A549 (cell line): ENCODE data around the gene ATP1A2. TPM values are rescaled to one million over a fixed set of nuclear protein-coding genes. Genes with fewer than 3 reads are reported as not detected.

Source experiments
- ATAC-seq, 2 experiments: fragments of 200-7000 bp in 1 of 2; fragments of >200 bp in 1 of 2; cut with Nextera tagmentation in 1 of 2; cut with Tn5 transposase in 1 of 2; 3 replicates each; pipeline versions ENCODE4 v1.8.0 to v1.9.1; 2018 to 2020; ENCODE audit warnings: mild to moderate bottlenecking in 1 of 2, moderate library complexity in 1 of 2
- CTCF ChIA-PET: fragments of 300-600 bp; sonication (Branson Sonifier 250); formaldehyde crosslinking; extraction: SDS; loops from one replicate; lab custom pipeline; 2021; ENCODE audit warnings: antibody characterized with exemption, inconsistent platforms; lab: Yijun Ruan, JAX
- POLR2A ChIA-PET: fragments of 350-600 bp; formaldehyde crosslinking; extraction: SDS; loops from one replicate; lab custom pipeline; 2021; ENCODE audit warnings: antibody characterized with exemption, inconsistent platforms; lab: Yijun Ruan, JAX
- DNase-seq, 2 experiments: peaks; one replicate each; pipeline versions ENCODE4 v3.0.0 to v3.0.0-alpha.2; 2011 to 2016; ENCODE audit warnings: low read depth in 1 of 2, low spot score in 1 of 2
- FAIRE-seq: peaks from 2 replicates; lab custom pipeline; 2011; peaks lifted over from hg19 to GRCh38; lab: Jason Lieb, UNC
- H3K27ac ChIP-seq, 2 experiments: fragments of >200 bp; sonication (Bioruptor Twin); formaldehyde crosslinking; 3 replicates each; pipeline ENCODE4 v1.5.1; 2016 to 2017
- H3K4me1 ChIP-seq: fragments of >200 bp; sonication (Bioruptor Twin); formaldehyde crosslinking; 3 replicates; pipeline ENCODE4 v1.6.1; 2016
- H3K4me2 ChIP-seq: fragments of >200 bp; sonication (Bioruptor Twin); formaldehyde crosslinking; 3 replicates; pipeline ENCODE4 v1.6.1; 2016
- H3K4me3 ChIP-seq: fragments of >200 bp; sonication (Bioruptor Twin); formaldehyde crosslinking; 3 replicates; pipeline ENCODE4 v1.5.1; 2016
- H3K9me3 ChIP-seq: fragments of >200 bp; sonication (Bioruptor Twin); formaldehyde crosslinking; 3 replicates; pipeline ENCODE4 v1.6.1; 2016
- BCL3 ChIP-seq: fragments of >200 bp; sonication (Bioruptor Twin); formaldehyde crosslinking; IDR thresholded peaks from 3 replicates; pipeline ENCODE4 v1.6.1; 2016
- EHF ChIP-seq: fragments of 250-450 bp; sonication (Bioruptor Pico); IDR thresholded peaks from 2 replicates; pipeline ENCODE4 v1.5.0; 2020; ENCODE audit warnings: mild to moderate bottlenecking
- ELK1 ChIP-seq: fragments of 150-350 bp; IDR thresholded peaks from 2 replicates; pipeline ENCODE4 v1.6.1; 2014; ENCODE audit warnings: low read depth, mild to moderate bottlenecking, low read length
- ESRRA ChIP-seq: fragments of 150-350 bp; IDR thresholded peaks from 2 replicates; pipeline ENCODE4 v1.6.1; 2014; ENCODE audit warnings: mild to moderate bottlenecking, low read length, borderline replicate concordance
- FOSB ChIP-seq: fragments of 250-450 bp; sonication (Bioruptor Pico); IDR thresholded peaks from 2 replicates; pipeline ENCODE4 v1.5.0; 2020; ENCODE audit warnings: mild to moderate bottlenecking, moderate library complexity
- FOSL2 ChIP-seq, 2 experiments: fragments of 450-650 bp in 1 of 2; fragments of >200 bp in 1 of 2; sonication (Bioruptor Twin) in 1 of 2; formaldehyde crosslinking; IDR thresholded peaks; 2 replicates each; pipeline versions ENCODE4 v1.5.0 to v1.6.1; 2016 to 2020; ENCODE audit warnings: mild to moderate bottlenecking in 1 of 2, moderate library complexity in 1 of 2
- FOXS1 ChIP-seq: fragments of 250-450 bp; sonication (Bioruptor Pico); IDR thresholded peaks from 2 replicates; pipeline ENCODE4 v1.5.0; 2020; ENCODE audit warnings: mild to moderate bottlenecking, moderate library complexity
- HES2 ChIP-seq: fragments of >200 bp; sonication (Bioruptor Twin); formaldehyde crosslinking; IDR thresholded peaks from 2 replicates; pipeline ENCODE4 v1.6.1; 2016
- HEYL ChIP-seq: fragments of 250-450 bp; sonication (Bioruptor Pico); IDR thresholded peaks from 2 replicates; pipeline ENCODE4 v1.8.0; 2021; ENCODE audit warnings: mild to moderate bottlenecking, moderate library complexity
- HOXA7 ChIP-seq: fragments of 250-450 bp; sonication (Bioruptor Pico); IDR thresholded peaks from 2 replicates; pipeline ENCODE4 v1.5.0; 2020; ENCODE audit warnings: mild to moderate bottlenecking, moderate library complexity
- HOXB5 ChIP-seq: fragments of 250-450 bp; sonication (Bioruptor Pico); IDR thresholded peaks from 2 replicates; pipeline ENCODE4 v1.5.0; 2020; ENCODE audit warnings: mild to moderate bottlenecking, moderate library complexity
- KDM1A ChIP-seq: fragments of 200-600 bp; sonication (generic); IDR thresholded peaks from 2 replicates; pipeline ENCODE4 v1.6.1; 2016; ENCODE audit warnings: low read depth, mild to moderate bottlenecking
- KDM5A ChIP-seq: fragments of 200-600 bp; sonication (generic); IDR thresholded peaks from 2 replicates; pipeline ENCODE4 v1.6.1; 2016; ENCODE audit warnings: antibody characterized with exemption, mild to moderate bottlenecking
- MAX ChIP-seq: IDR thresholded peaks from 2 replicates; pipeline ENCODE4 v1.6.1; 2012
- MAZ ChIP-seq: fragments of 150-350 bp; IDR thresholded peaks from 2 replicates; pipeline ENCODE4 v1.6.1; 2014; ENCODE audit warnings: antibody characterized with exemption, low read depth, low read length, borderline replicate concordance
- NFE2L2 ChIP-seq: fragments of 150-350 bp; conservative IDR thresholded peaks from 2 replicates; pipeline ENCODE4 v1.6.1; 2014; ENCODE audit warnings: low read length
- NR3C1 ChIP-seq: fragments of >200 bp; sonication (Bioruptor Twin); formaldehyde crosslinking; IDR thresholded peaks from 3 replicates; pipeline ENCODE4 v1.6.1; 2017
- PBX3 ChIP-seq: IDR thresholded peaks from 2 replicates; pipeline ENCODE4 v1.6.1; 2012
- PHF8 ChIP-seq: fragments of 200-600 bp; sonication (generic); IDR thresholded peaks from 2 replicates; pipeline ENCODE4 v1.6.1; 2016; ENCODE audit warnings: low read depth, mild to moderate bottlenecking, antibody characterized with exemption, moderate library complexity, borderline replicate concordance
- POLR2A ChIP-seq: IDR thresholded peaks from 2 replicates; pipeline ENCODE4 v1.6.1; 2012; ENCODE audit warnings: mild to moderate bottlenecking, low read length
- RCOR1 ChIP-seq: fragments of 150-350 bp; IDR thresholded peaks from 2 replicates; pipeline ENCODE4 v1.6.1; 2014; ENCODE audit warnings: antibody characterized with exemption, low read length, low read depth
- RFX5 ChIP-seq: fragments of 450-650 bp; IDR thresholded peaks from 2 replicates; pipeline ENCODE4 v1.7.1; 2014; ENCODE audit warnings: antibody characterized with exemption, mild to moderate bottlenecking, moderate library complexity
- SMC3 ChIP-seq: fragments of >200 bp; sonication (Bioruptor Twin); formaldehyde crosslinking; IDR thresholded peaks from 3 replicates; pipeline ENCODE4 v1.6.1; 2018; ENCODE audit warnings: inconsistent platforms
- SREBF2 ChIP-seq: fragments of 450-650 bp; IDR thresholded peaks from 2 replicates; pipeline ENCODE4 v1.6.1; 2014; ENCODE audit warnings: mild to moderate bottlenecking, moderate library complexity
- TP53 ChIP-seq: fragments of 250-450 bp; sonication (Bioruptor Pico); IDR thresholded peaks from 2 replicates; pipeline ENCODE4 v1.5.0; 2021; ENCODE audit warnings: mild to moderate bottlenecking, moderate library complexity
- USF2 ChIP-seq: fragments of 450-650 bp; IDR thresholded peaks from 2 replicates; pipeline ENCODE4 v1.6.1; 2014; ENCODE audit warnings: antibody characterized with exemption
- ZC3H11A ChIP-seq: fragments of 450-650 bp; IDR thresholded peaks from 2 replicates; pipeline ENCODE4 v1.6.1; 2014; ENCODE audit warnings: antibody characterized with exemption, mild to moderate bottlenecking
- ZSCAN20 ChIP-seq: fragments of 250-450 bp; sonication (Bioruptor Pico); IDR thresholded peaks from 2 replicates; pipeline ENCODE4 v1.8.0; 2022; ENCODE audit warnings: mild to moderate bottlenecking, moderate library complexity
- WGBS: methylation state at CpG from one replicate; pipeline ENCODE4 v1.1.6; 2017; ENCODE audit errors: missing lambda C conversion rate; 5-methylcytosine and 5-hydroxymethylcytosine counted together
- polyA plus RNA-seq, 4 experiments: library from polyadenylated mRNA; depleted of rRNA in 3 of 4; stranded (reverse); fragments of >200 nt; fragmentation: RNase III in 1 of 4; extraction: RNeasy Plus Mini Kit Qiagen cat#74134 plus additional on column Dnase treatment in 1 of 4; gene quantifications; 2 replicates in 3 of 4; 3 replicates in 1 of 4; pipeline ENCODE4 v1.2.3, GENCODE V29; 2011 to 2017

ATP1A2 gene
- polyA plus RNA-seq, 2 of the 4 experiments (the other 2 are of a cell fraction), result 0.09 TPM; not detected in 1

GRCh38 chr1:160169553-160170399 is 54.2 kb downstream of the ATP1A2 start:
- ATAC-seq (no peak), DNase-seq (no peak), FAIRE-seq (no peak)
- H3K4me2 ChIP-seq, result no peak overlapping the region
- no peak overlapping the region for H3K4me3 ChIP-seq
- no peak for TF ChIP-seq POLR2A
- no peak for TF ChIP-seq USF2
- TF ChIP-seq FOXS1 (CRISPR knock-in tag), result no peak
- no peak for TF ChIP-seq SMC3
- 70% methylated on average over 15 of the region's 15 CpGs for WGBS
- POLR2A ChIA-PET, result no interaction called here
- CTCF ChIA-PET, result interaction anchor here (0.7 to 3.5 kb wide), 6 partner anchors 10 to 122 kb away, joined by 3 to 22 read pairs (median 4); partner anchors contain the start of gene CASQ1
- H3K4me1 ChIP-seq, result no peaks in the 10 kb centered on the region
- H3K27ac ChIP-seq, result no peak overlapping the region
- H3K9me3 ChIP-seq, result no peaks in the 10 kb centered on the region

GRCh38 chr1:160171354-160171753 is 55.8 kb downstream of the ATP1A2 start:
- DNase-seq (no peak), ATAC-seq (no peak), FAIRE-seq (no peak)
- 72% methylated on average over 4 of the region's 4 CpGs for WGBS
- H3K9me3 ChIP-seq, result no peaks in the 10 kb centered on the region
- no peak overlapping the region for H3K27ac ChIP-seq
- ChIA-PET CTCF (interaction anchor here (1.0 to 1.5 kb wide), 6 partner anchors 21 to 120 kb away, joined by 3 to 6 read pairs (median 5); no protein-coding TSS in a partner anchor), POLR2A (no interaction called here)
- TF ChIP-seq PBX3, result no peak
- TF ChIP-seq EHF (CRISPR knock-in tag), result no peak
- no peak for TF ChIP-seq SMC3
- no peak for TF ChIP-seq NR3C1
- no peak for TF ChIP-seq RCOR1
- TF ChIP-seq HEYL (CRISPR knock-in tag), result no peak
- no peak for TF ChIP-seq HOXA7 (CRISPR knock-in tag)
- TF ChIP-seq RFX5, result no peak
- TF ChIP-seq NFE2L2, result no peak
- no peak for TF ChIP-seq FOXS1 (CRISPR knock-in tag)
- no peak for TF ChIP-seq MAX
- no peak for TF ChIP-seq KDM5A
- no peak for TF ChIP-seq TP53 (CRISPR knock-in tag)
- no peak for TF ChIP-seq PHF8
- no peak for TF ChIP-seq ZSCAN20 (CRISPR knock-in tag)
- TF ChIP-seq HOXB5, result no peak
- no peak overlapping the region for H3K4me2 ChIP-seq
- H3K4me3 ChIP-seq, result no peak overlapping the region
- no peaks in the 10 kb centered on the region for H3K4me1 ChIP-seq

- ATAC-seq (no peak), DNase-seq (no peak), FAIRE-seq (no peak)
- CTCF ChIA-PET, result interaction anchor here (1.0 to 1.7 kb wide), 7 partner anchors 8 to 120 kb away, joined by 3 to 6 read pairs (median 5); no protein-coding TSS in a partner anchor
- POLR2A ChIA-PET, result no interaction called here
- Histone ChIP-seq H3K4me3 (no peak overlapping the region), H3K9me3 (no peaks in the 10 kb centered on the region), H3K4me2 (no peak overlapping the region), H3K27ac (no peak overlapping the region), H3K4me1 (no peaks in the 10 kb centered on the region)
- WGBS, result 58% methylated on average over 9 of the region's 9 CpGs
- TF ChIP-seq MAZ (no peak), NR3C1 (no peak), HEYL (CRISPR knock-in tag) (no peak), HES2 (no peak), ZC3H11A (no peak), ESRRA (no peak), SREBF2 (no peak), BCL3 (no peak), ELK1 (no peak), PHF8 (no peak), FOXS1 (CRISPR knock-in tag) (no peak), KDM1A (no peak), FOSL2 (IDR thresholded peaks at IDR 0.05) (no peak), FOSL2 (CRISPR knock-in tag; IDR thresholded peaks at IDR 0.05) (no peak), FOSB (CRISPR knock-in tag) (no peak), PBX3 (no peak)
Measured at GRCh38 chr1:160171980-160172379, 56.4 kb downstream of the ATP1A2 start.
